ENCODE results near the gene SLCO1B3. TPM values are rescaled to one million over a fixed set of nuclear protein-coding genes. Genes with fewer than 3 reads are reported as not detected.

Gene SLCO1B3
- total and polyA plus RNA-seq, 2 experiments from 2014 or later = 0.17 TPM; not detected in 1

DNA sequence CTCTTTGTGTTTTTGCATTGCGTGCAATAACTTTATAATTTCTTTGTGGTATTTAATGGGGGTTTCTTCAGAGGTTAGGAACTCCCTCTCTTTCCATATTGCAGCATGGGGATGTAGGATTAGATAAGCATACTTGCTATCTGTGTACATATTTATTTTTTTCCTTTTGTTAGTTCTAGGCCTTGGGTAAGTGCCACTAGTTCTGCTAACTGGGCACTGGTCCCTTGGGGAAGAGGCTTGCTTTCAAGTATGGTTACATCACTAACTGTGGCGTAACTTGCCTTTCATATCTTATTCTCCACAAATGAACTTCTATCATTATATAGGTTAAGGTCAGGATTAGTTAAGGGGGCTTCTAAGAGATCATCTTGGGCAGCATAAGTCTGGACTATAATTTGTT lies 31.5 kb upstream of the SLCO1B3 start:
- no peak for TF ChIP-seq JUNB (IDR thresholded peaks at IDR 0.05; ENCODE audit: unreplicated experiment)
- TF ChIP-seq, protein P1, sequence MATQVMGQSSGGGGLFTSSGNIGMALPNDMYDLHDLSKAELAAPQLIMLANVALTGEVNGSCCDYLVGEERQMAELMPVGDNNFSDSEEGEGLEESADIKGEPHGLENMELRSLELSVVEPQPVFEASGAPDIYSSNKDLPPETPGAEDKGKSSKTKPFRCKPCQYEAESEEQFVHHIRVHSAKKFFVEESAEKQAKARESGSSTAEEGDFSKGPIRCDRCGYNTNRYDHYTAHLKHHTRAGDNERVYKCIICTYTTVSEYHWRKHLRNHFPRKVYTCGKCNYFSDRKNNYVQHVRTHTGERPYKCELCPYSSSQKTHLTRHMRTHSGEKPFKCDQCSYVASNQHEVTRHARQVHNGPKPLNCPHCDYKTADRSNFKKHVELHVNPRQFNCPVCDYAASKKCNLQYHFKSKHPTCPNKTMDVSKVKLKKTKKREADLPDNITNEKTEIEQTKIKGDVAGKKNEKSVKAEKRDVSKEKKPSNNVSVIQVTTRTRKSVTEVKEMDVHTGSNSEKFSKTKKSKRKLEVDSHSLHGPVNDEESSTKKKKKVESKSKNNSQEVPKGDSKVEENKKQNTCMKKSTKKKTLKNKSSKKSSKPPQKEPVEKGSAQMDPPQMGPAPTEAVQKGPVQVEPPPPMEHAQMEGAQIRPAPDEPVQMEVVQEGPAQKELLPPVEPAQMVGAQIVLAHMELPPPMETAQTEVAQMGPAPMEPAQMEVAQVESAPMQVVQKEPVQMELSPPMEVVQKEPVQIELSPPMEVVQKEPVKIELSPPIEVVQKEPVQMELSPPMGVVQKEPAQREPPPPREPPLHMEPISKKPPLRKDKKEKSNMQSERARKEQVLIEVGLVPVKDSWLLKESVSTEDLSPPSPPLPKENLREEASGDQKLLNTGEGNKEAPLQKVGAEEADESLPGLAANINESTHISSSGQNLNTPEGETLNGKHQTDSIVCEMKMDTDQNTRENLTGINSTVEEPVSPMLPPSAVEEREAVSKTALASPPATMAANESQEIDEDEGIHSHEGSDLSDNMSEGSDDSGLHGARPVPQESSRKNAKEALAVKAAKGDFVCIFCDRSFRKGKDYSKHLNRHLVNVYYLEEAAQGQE (IDR thresholded peaks at IDR 0.05; ENCODE audit: unreplicated experiment) = no peak
- TF ChIP-seq NANOG (IDR thresholded peaks at IDR 0.05; ENCODE audit: borderline replicate concordance) = no peak
- TF ChIP-seq EZH2 (IDR thresholded peaks at IDR 0.05; ENCODE audit: low read depth, unreplicated experiment) = no peak
- TF ChIP-seq, protein P2, sequence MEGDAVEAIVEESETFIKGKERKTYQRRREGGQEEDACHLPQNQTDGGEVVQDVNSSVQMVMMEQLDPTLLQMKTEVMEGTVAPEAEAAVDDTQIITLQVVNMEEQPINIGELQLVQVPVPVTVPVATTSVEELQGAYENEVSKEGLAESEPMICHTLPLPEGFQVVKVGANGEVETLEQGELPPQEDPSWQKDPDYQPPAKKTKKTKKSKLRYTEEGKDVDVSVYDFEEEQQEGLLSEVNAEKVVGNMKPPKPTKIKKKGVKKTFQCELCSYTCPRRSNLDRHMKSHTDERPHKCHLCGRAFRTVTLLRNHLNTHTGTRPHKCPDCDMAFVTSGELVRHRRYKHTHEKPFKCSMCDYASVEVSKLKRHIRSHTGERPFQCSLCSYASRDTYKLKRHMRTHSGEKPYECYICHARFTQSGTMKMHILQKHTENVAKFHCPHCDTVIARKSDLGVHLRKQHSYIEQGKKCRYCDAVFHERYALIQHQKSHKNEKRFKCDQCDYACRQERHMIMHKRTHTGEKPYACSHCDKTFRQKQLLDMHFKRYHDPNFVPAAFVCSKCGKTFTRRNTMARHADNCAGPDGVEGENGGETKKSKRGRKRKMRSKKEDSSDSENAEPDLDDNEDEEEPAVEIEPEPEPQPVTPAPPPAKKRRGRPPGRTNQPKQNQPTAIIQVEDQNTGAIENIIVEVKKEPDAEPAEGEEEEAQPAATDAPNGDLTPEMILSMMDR (conservative IDR thresholded peaks at IDR 0.05; ENCODE audit: low read depth in 2 of 2) = no peak
- TF ChIP-seq CREB1 (CRISPR knock-in tag; IDR thresholded peaks at IDR 0.05; ENCODE audit: low read depth) = no peak
- TF ChIP-seq POLR2AphosphoS5 (IDR thresholded peaks at IDR 0.05; ENCODE audit: low read depth) = no peak
- no peak for TF ChIP-seq ZNF331 (CRISPR knock-in tag; IDR thresholded peaks at IDR 0.05; ENCODE audit: low read depth)
- TF ChIP-seq STAT1 (IDR thresholded peaks at IDR 0.05; ENCODE audit: unreplicated experiment) = no peak
- TF ChIP-seq ZNF114 (CRISPR knock-in tag; IDR thresholded peaks at IDR 0.05) = no peak
- TF ChIP-seq EZH2phosphoT487 (IDR thresholded peaks at IDR 0.05; ENCODE audit: unreplicated experiment) = no peak
- TF ChIP-seq, protein P3, sequence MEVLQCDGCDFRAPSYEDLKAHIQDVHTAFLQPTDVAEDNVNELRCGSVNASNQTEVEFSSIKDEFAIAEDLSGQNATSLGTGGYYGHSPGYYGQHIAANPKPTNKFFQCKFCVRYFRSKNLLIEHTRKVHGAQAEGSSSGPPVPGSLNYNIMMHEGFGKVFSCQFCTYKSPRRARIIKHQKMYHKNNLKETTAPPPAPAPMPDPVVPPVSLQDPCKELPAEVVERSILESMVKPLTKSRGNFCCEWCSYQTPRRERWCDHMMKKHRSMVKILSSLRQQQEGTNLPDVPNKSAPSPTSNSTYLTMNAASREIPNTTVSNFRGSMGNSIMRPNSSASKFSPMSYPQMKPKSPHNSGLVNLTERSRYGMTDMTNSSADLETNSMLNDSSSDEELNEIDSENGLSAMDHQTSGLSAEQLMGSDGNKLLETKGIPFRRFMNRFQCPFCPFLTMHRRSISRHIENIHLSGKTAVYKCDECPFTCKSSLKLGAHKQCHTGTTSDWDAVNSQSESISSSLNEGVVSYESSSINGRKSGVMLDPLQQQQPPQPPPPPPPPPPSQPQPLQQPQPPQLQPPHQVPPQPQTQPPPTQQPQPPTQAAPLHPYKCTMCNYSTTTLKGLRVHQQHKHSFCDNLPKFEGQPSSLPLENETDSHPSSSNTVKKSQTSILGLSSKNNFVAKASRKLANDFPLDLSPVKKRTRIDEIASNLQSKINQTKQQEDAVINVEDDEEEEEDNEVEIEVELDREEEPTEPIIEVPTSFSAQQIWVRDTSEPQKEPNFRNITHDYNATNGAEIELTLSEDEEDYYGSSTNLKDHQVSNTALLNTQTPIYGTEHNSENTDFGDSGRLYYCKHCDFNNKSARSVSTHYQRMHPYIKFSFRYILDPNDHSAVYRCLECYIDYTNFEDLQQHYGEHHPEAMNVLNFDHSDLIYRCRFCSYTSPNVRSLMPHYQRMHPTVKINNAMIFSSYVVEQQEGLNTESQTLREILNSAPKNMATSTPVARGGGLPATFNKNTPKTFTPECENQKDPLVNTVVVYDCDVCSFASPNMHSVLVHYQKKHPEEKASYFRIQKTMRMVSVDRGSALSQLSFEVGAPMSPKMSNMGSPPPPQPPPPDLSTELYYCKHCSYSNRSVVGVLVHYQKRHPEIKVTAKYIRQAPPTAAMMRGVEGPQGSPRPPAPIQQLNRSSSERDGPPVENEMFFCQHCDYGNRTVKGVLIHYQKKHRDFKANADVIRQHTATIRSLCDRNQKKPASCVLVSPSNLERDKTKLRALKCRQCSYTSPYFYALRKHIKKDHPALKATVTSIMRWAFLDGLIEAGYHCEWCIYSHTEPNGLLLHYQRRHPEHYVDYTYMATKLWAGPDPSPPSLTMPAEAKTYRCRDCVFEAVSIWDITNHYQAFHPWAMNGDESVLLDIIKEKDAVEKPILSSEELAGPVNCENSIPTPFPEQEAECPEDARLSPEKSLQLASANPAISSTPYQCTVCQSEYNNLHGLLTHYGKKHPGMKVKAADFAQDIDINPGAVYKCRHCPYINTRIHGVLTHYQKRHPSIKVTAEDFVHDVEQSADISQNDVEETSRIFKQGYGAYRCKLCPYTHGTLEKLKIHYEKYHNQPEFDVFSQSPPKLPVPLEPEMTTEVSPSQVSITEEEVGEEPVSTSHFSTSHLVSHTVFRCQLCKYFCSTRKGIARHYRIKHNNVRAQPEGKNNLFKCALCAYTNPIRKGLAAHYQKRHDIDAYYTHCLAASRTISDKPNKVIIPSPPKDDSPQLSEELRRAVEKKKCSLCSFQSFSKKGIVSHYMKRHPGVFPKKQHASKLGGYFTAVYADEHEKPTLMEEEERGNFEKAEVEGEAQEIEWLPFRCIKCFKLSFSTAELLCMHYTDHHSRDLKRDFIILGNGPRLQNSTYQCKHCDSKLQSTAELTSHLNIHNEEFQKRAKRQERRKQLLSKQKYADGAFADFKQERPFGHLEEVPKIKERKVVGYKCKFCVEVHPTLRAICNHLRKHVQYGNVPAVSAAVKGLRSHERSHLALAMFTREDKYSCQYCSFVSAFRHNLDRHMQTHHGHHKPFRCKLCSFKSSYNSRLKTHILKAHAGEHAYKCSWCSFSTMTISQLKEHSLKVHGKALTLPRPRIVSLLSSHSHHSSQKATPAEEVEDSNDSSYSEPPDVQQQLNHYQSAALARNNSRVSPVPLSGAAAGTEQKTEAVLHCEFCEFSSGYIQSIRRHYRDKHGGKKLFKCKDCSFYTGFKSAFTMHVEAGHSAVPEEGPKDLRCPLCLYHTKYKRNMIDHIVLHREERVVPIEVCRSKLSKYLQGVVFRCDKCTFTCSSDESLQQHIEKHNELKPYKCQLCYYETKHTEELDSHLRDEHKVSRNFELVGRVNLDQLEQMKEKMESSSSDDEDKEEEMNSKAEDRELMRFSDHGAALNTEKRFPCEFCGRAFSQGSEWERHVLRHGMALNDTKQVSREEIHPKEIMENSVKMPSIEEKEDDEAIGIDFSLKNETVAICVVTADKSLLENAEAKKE (CRISPR knock-in tag; IDR thresholded peaks at IDR 0.05) = no peak
- TF ChIP-seq, protein P4, sequence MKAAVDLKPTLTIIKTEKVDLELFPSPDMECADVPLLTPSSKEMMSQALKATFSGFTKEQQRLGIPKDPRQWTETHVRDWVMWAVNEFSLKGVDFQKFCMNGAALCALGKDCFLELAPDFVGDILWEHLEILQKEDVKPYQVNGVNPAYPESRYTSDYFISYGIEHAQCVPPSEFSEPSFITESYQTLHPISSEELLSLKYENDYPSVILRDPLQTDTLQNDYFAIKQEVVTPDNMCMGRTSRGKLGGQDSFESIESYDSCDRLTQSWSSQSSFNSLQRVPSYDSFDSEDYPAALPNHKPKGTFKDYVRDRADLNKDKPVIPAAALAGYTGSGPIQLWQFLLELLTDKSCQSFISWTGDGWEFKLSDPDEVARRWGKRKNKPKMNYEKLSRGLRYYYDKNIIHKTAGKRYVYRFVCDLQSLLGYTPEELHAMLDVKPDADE (IDR thresholded peaks at IDR 0.05) = no peak
- no peak overlapping the region for H2AFZ ChIP-seq
- DNase-seq (ENCODE audit: low spot score) (no peak), ATAC-seq (no peak)
- H3F3A ChIP-seq (replicated peaks; ENCODE audit: low read depth) = no peaks in the 10 kb centered on the region
- H3K27ac ChIP-seq (ENCODE audit: low read depth) = no peak overlapping the region
- Mint-ChIP-seq H3K27ac (no peak overlapping the region), H3K4me3 (no peak overlapping the region), H3K36me3 (ENCODE audit: low read depth) (peaks cover 2% of the 10 kb centered on the region; the same call in 2 of the 3 replicates), H3K9me3 (peaks cover 19% of the 10 kb centered on the region), H3K4me1 (no peaks in the 10 kb centered on the region), H3K27me3 (ENCODE audit: insufficient read depth, low read depth, poor library complexity) (peaks cover 6% of the 10 kb centered on the region)
- H3K27me3 ChIP-seq (ENCODE audit: insufficient read depth) = no peaks in the 10 kb centered on the region
- H4K20me1 ChIP-seq (replicated peaks; ENCODE audit: insufficient read depth) = no peaks in the 10 kb centered on the region
- no peaks in the 10 kb centered on the region for H3K4me1 ChIP-seq (ENCODE audit: insufficient read depth)
- H3K9me2 ChIP-seq (ENCODE audit: insufficient read depth) = no peaks in the 10 kb centered on the region; the same call in 1 of the 2 replicates
- H3K4me3 ChIP-seq = no peak overlapping the region
- H3K36me3 ChIP-seq (ENCODE audit: insufficient read depth) = no peaks in the 10 kb centered on the region
- no peak overlapping the region for H3K4me2 ChIP-seq
- H3K79me2 ChIP-seq (replicated peaks; ENCODE audit: insufficient read depth) = no peaks in the 10 kb centered on the region

All from GM23338 (cell line).